ENCODE measurements around the gene KCNMA1.

KCNMA1 gene

GRCh38 chr10:76939933-76940468 is 697.6 kb downstream of the KCNMA1 start:
- no peak overlapping the region for H3K4me2 ChIP-seq
- no peaks in the 10 kb centered on the region for H3K36me3 ChIP-seq (ENCODE audit: insufficient read depth)
- no peak overlapping the region for H3K9ac ChIP-seq
- H3K27ac ChIP-seq = no peak overlapping the region
- no peaks in the 10 kb centered on the region for H3K27me3 ChIP-seq (ENCODE audit: insufficient read depth, low read depth)
- H4K20me1 ChIP-seq (ENCODE audit: insufficient read depth) = no peaks in the 10 kb centered on the region
- TF ChIP-seq CTCF (conservative IDR thresholded peaks at IDR 0.05; ENCODE audit: low read depth, low read length) = no peak
- H3K79me2 ChIP-seq (ENCODE audit: insufficient read depth, low read depth) = no peaks in the 10 kb centered on the region
- no peaks in the 10 kb centered on the region for H3K4me1 ChIP-seq (ENCODE audit: low read depth, poor library complexity, severe bottlenecking)
- H2AFZ ChIP-seq (ENCODE audit: low read depth) = no peak overlapping the region
- H3K4me3 ChIP-seq (IDR thresholded peaks at IDR 0.05; ENCODE audit: insufficient read depth, low read depth, low read length) = no peak overlapping the region

GRCh38 chr10:76937181-76937600 is 700.4 kb downstream of the KCNMA1 start:
- no peaks in the 10 kb centered on the region for H3K4me1 ChIP-seq (ENCODE audit: low read depth, poor library complexity, severe bottlenecking)
- no peak overlapping the region for H2AFZ ChIP-seq (ENCODE audit: low read depth)
- no peak overlapping the region for H3K4me3 ChIP-seq (IDR thresholded peaks at IDR 0.05; ENCODE audit: insufficient read depth, low read depth, low read length)
- TF ChIP-seq CTCF (conservative IDR thresholded peaks at IDR 0.05; ENCODE audit: low read depth, low read length) = no peak
- no peak overlapping the region for H3K4me2 ChIP-seq
- no peak overlapping the region for H3K27ac ChIP-seq
- H3K79me2 ChIP-seq (ENCODE audit: insufficient read depth, low read depth) = no peaks in the 10 kb centered on the region
- no peaks in the 10 kb centered on the region for H3K36me3 ChIP-seq (ENCODE audit: insufficient read depth)
- no peaks in the 10 kb centered on the region for H4K20me1 ChIP-seq (ENCODE audit: insufficient read depth)
- H3K27me3 ChIP-seq (ENCODE audit: insufficient read depth, low read depth) = no peaks in the 10 kb centered on the region
- H3K9ac ChIP-seq = no peak overlapping the region

GRCh38 chr10:76935941-76936613 is 701.5 kb downstream of the KCNMA1 start:
- H3K79me2 ChIP-seq (ENCODE audit: insufficient read depth, low read depth) = no peaks in the 10 kb centered on the region
- no peak overlapping the region for H2AFZ ChIP-seq (ENCODE audit: low read depth)
- H3K4me2 ChIP-seq = no peak overlapping the region
- H3K9ac ChIP-seq = no peak overlapping the region
- no peaks in the 10 kb centered on the region for H3K27me3 ChIP-seq (ENCODE audit: insufficient read depth, low read depth)
- no peaks in the 10 kb centered on the region for H4K20me1 ChIP-seq (ENCODE audit: insufficient read depth)
- H3K4me1 ChIP-seq (ENCODE audit: low read depth, poor library complexity, severe bottlenecking) = no peaks in the 10 kb centered on the region
- no peak overlapping the region for H3K27ac ChIP-seq
- H3K4me3 ChIP-seq (IDR thresholded peaks at IDR 0.05; ENCODE audit: insufficient read depth, low read depth, low read length) = no peak overlapping the region
- H3K36me3 ChIP-seq (ENCODE audit: insufficient read depth) = no peaks in the 10 kb centered on the region
- TF ChIP-seq CTCF (conservative IDR thresholded peaks at IDR 0.05; ENCODE audit: low read depth, low read length) = no peak

- Histone ChIP-seq H3K36me3 (ENCODE audit: insufficient read depth) (no peaks in the 10 kb centered on the region), H3K79me2 (ENCODE audit: insufficient read depth, low read depth) (no peaks in the 10 kb centered on the region)
- no peak for TF ChIP-seq CTCF (conservative IDR thresholded peaks at IDR 0.05; ENCODE audit: low read depth, low read length)
Observed at GRCh38 chr10:76928565-76928964, 709.0 kb downstream of the KCNMA1 start.

More at GRCh38 chr10:76928565-76928964, 709.0 kb downstream of the KCNMA1 start:
- no peaks in the 10 kb centered on the region for H3K27me3 ChIP-seq (ENCODE audit: insufficient read depth, low read depth)
- no peak overlapping the region for H3K4me2 ChIP-seq
- H2AFZ ChIP-seq (ENCODE audit: low read depth) = no peak overlapping the region
- no peak overlapping the region for H3K27ac ChIP-seq
- no peak overlapping the region for H3K9ac ChIP-seq
- H3K4me3 ChIP-seq (IDR thresholded peaks at IDR 0.05; ENCODE audit: insufficient read depth, low read depth, low read length) = no peak overlapping the region
- H4K20me1 ChIP-seq (ENCODE audit: insufficient read depth) = no peaks in the 10 kb centered on the region
- H3K4me1 ChIP-seq (ENCODE audit: low read depth, poor library complexity, severe bottlenecking) = no peaks in the 10 kb centered on the region

Data from KMS-11 (cell line).